NCI-H1092 (cell line): Measurements from ENCODE around the gene ADAM33.

ENCODE experiments used
- DNase-seq: peaks from one replicate; lab custom pipeline; 2025; lab: John Stamatoyannopoulos, UW

The ADAM33 gene, protein sequence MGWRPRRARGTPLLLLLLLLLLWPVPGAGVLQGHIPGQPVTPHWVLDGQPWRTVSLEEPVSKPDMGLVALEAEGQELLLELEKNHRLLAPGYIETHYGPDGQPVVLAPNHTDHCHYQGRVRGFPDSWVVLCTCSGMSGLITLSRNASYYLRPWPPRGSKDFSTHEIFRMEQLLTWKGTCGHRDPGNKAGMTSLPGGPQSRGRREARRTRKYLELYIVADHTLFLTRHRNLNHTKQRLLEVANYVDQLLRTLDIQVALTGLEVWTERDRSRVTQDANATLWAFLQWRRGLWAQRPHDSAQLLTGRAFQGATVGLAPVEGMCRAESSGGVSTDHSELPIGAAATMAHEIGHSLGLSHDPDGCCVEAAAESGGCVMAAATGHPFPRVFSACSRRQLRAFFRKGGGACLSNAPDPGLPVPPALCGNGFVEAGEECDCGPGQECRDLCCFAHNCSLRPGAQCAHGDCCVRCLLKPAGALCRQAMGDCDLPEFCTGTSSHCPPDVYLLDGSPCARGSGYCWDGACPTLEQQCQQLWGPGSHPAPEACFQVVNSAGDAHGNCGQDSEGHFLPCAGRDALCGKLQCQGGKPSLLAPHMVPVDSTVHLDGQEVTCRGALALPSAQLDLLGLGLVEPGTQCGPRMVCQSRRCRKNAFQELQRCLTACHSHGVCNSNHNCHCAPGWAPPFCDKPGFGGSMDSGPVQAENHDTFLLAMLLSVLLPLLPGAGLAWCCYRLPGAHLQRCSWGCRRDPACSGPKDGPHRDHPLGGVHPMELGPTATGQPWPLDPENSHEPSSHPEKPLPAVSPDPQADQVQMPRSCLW

DNA sequence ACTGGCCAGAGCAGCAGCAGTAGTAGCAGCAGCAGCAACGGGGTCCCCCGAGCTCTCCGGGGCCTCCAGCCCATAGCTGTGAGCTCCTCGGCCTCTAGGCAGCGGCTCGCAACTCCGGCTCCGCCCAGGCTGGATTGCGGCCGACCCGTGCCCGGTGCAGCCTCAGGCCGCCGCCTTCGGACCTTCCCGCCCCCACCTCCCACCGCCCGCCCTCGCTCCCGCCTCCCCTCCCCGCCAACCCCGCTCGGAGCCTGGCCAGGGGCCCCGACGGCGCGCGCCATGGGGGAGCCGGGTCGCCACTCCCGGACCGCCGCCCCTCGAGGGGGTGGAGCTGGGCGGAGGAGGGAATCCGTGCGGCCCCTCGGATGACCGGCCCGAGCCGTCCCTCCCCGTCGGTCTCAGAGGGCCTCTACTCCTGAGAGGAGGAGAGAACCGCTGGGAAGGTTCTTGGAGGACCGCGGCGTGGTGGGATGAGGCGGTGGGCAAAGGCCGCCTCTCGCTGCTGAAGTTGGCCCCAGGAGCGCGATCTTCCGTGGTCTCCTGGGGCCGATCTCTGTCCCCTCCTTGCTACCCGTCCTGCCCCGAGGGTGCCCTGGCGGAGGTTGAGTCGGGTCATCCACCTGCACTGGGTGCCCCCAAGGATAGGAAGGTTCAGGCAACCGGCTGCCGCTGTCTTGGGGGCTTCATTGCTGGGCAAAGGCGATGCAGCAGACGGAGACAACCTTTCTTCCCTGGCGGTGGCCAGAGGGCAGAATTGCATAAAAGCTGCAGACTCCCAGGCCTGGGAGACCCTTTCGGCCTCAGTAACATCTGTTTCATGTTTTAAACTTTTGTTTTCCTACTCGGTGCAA is at the start of gene ADAM33:
Gene ADAM33 (minus strand): TSS at position 80 of the 851 bp plus-strand sequence. CDS start 6 bp downstream, at position 74.
- DNase-seq: no peak

- no peak for DNase-seq
Measured at GRCh38 chr20:3730803-3731672, 49.2 kb upstream of the ADAM33 start.

DNA sequence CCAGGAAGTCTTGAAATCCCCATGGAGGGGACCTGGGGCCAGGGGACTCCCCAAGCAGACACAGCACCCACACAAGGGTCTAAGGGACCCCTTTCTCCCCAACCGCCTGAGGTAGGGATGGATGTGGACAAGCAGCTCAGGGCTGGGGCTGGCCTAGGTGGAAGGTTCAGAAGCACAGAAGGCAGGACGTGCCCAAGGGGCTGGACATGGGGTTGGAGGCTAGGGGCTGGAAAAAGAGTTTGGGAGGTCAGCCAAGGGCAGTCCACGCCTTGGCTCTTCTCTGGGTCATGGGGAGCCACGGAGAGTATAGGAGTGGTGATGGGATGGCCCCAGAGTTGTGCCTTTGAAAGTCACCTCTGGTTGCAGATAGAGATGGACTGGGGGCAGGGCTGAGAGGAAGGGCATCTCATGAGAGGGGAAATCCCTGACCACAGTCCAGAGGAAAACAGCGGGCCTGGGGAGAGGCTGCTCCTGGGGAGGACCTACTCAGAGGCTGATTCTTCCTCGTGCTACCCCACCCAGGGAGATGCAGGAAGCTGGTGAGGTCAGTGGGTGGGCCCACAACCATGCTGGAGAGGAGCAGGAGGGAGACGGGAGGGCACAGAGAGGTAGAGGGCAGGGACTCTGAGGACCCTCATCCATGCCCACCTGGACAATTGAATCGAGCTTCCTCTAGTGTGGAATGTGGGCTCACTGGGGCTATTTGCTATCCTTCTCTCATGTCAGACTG is 48.2 kb upstream of the ADAM33 start:
- DNase-seq: no peak

DNA sequence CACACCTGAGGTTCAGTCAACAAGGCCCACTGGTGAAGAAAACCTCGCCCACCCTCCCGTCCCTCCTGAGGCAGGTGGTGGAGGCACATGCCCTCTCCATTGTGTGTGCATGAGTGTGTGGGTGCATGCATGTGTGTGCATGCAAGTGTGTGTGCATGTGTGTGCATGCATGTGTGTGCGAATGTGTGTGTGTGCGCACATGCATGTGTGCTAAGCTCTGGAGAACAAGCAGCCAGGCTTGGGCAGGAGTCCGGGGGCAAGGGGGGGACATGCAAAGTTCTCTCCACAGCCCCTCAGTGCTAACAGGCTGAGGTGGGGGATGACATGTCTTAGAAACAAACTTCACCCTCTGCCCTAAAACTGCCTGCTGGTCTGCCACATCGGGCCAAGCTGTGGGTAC is 47.6 kb upstream of the ADAM33 start:
- no peak for DNase-seq

GRCh38 chr20:3728876-3729275 is 47.1 kb upstream of the ADAM33 start:
- no peak for DNase-seq

DNA sequence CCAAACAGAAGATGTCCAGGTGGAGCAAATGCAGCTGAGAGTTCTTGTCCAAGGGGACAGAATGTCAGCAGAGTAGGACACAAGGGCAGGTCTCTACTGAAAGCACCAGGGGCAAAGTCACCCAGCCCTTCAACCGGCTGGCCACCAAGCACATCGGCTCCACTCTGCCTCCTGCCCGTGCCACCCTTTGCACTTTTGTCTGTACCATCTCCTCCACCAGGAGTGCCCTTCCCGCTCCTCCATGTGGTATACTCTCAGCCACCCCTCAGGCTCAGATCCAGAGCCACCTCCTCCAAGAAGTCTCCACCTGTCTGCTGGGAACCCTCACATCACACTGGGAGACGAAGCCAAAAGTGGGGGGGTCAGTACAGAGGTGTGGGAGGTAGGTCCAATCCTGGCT is 46.5 kb upstream of the ADAM33 start:
- DNase-seq: no peak

DNA sequence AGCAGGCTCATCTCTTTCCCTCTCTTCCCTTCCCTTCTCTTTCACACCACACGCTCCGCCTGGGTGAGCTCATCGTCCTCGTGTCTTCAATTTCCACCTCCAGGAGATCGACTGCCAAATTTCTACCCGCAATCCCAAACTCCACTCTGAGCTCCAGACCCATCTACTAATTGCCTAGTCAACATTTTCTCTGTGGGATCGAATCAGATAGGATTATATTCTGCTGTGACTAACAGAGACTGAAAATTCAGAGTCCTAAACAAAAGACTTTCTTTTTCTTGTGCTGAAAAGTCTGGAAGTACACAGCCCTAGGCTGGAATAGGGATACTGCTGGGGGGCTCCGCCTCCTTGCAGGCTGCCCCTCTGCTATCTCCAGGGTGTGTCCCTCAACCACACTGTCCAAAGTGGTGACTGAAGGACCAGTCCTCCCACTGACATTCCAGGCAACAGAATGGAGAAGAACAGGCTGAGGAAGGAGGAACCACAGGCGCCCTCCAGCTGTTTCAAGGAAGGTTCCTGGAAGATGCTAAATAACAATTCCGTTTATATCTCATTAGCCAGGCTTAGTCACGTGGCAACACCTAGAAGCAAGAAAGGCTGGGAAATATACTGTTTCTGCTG is 45.7 kb upstream of the ADAM33 start:
- DNase-seq: no peak

DNA sequence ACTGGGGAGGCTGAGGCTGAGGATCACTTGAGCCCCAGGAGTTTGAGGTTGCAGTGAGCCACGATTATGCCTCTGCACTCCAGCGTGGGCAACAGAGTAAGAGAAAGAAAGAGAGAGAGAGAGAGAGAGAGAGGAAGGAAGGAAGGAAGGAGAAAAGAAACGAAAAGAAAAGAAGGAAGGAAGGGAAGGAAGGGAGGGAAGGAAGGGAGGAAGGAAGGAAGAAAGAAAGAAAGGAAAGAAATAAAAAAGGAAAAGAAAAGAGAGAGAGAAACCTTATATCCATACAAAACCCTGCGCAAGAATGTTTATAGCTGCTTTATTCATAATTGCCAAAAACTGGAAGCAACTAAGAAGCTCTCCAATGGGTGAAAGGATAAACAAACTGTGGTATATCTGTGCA is 42.5 kb upstream of the ADAM33 start:
- DNase-seq: no peak

DNA sequence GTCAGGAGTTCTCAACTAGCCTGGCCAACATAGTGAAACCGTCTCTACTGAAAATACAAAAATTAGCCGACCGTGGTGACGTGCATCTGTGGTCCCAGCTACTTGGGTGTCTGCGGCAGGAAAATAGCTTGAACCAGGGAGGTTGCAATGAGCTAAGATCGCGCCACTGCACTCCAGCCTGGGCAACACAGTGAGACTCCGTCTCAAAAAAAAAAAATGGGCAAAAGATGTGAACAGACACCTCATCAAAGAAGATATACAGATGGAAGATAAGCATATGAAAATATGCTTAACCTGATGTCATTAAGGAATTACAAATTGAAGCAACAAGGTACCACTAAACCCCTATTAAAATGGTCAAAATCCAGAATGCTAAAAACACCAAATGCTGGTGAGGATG is 41.5 kb upstream of the ADAM33 start:
- no peak for DNase-seq

DNA sequence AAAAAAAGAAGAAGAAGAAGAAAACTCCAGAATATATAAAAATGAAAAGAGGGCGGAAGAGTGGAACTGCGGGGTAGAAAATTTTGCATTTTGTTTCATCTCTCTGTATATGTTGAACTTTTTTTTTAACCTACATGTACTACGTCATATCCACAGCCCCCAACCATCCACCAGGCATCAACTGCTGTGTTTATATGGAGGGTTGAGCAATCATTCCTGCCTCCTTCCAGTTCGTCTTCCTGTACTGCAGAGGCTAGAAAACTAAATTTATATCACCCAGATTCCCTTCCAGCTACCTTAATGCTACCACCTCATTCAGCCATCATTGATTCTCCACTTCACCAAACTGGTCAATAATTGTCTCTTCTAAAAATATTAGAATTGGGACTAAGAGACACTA is 40.1 kb upstream of the ADAM33 start:
- no peak for DNase-seq

GRCh38 chr20:3720626-3721025 is 38.8 kb upstream of the ADAM33 start:
- DNase-seq: no peak

DNA sequence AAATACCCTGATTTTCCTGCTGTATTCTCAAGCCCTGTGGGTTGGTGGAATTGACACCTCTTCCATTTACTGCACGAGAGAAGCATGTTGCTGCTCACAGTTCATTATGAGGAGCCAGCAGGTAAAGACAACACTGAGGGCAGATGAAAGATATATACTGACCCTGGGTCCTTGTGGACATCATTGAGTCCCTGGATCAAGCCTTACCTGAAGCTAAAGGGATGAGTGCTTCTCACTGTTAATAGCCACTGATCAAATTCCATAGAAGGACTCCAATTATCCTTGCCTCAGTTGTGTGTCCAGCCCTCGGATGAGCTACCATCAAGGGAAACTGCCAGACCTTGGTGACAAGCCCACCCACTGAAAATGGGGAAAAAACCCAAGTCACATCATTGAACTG is 38.3 kb upstream of the ADAM33 start:
- no peak for DNase-seq

DNA sequence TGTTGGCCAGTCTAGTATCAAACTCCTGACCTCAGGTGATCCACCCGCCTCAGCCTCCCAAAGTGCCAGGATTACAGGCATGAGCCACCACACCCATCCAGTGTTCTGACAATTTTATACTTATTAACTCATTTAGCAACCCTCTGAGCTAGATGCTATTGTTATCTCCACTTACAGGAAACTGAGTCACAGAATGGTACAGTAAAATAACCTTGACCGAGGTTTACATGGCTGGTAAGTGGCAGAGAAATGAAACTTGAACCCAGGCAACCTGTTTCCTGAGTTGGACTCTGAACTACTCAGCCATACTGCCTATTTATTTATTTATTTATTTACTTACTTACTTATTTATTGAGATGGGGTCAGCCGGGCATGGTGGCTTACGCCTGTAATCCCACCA is 37.2 kb upstream of the ADAM33 start:
- no peak for DNase-seq

DNA sequence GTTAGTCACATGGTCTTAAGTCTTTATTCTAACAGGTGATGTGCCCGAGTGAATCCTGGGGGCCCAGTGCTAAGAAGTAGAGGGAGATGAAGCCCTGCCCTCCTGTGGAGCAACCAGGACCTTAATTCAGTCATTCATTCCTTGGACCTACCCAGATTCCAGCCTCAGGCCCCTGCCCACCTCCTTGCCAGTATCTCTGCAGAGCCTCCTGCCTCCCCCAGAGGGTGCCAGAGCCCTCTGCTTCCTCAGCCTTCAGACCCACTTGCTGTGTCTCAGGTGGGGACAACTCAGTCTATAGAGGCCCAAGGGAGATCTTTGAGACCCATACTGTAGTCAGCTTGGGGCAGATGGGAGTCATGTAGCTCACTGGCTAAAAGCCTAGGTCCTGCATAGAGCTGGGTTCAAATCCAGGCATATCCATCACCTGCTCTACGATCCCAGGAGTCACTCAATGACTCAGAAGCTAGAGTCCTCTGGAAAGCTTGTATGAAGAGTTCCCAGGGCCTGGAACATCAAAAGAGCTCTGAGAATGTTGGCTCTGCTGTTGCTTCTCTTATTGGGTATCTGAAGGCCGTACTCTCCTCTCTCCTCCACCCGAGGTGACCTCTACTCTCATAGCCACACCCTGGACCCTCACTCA is 34.5 kb upstream of the ADAM33 start:
- peak; percentile 16 for DNase-seq

DNA sequence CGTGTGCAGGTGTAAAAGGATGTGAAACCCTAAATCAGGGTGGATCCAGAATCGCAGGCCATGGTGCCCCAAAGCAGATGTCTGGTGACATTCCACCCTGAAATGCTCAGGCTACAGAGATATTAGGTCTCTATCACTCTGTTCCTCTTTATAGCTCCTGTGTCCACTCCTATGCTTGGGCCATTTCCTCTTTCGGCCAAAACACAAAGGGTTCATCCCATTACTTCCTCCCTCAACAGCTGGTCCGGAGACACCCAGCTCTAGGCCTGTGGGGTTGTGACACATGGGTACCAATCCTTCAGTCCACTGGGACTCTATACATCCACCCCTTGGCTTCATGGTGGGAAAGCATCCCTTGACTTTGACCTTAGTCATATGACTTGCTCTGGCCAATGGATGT is 32.3 kb upstream of the ADAM33 start:
- DNase-seq: no peak

DNA sequence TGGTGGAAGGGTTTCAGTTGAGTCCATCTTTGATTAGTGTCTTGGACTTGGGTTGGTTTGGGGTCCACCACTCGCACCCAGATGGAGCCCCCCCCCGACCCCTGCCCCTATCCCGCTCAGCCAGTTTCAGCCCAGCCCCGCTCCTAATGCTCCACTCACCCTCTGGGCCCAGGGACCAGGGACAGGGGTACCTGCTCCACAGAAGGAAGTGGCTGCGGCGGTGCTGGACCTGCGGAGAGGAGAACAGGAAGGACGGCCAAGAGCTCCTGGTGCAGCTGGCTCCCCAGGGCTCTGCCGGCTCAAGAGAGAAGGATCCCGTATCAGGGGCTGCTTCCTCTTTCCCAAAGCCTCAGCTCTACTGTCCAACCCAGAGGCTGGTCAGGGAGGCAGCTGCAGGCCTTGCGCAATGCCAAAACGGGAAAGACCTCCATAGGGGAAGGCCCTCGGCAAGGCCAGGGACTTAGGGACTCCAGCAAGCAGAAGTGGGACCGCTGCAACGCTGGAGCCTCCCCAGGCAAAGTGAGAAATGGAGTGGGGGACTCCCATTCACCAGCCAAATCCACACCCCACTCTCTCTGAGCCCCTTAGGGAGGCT is 30.6 kb upstream of the ADAM33 start, which contains the start of gene SIGLEC1:
Gene SIGLEC1 (minus strand): TSS at position 322 of the 595 bp plus-strand sequence. CDS start 5,472 bp downstream, outside the sequence.
- no peak for DNase-seq

DNA sequence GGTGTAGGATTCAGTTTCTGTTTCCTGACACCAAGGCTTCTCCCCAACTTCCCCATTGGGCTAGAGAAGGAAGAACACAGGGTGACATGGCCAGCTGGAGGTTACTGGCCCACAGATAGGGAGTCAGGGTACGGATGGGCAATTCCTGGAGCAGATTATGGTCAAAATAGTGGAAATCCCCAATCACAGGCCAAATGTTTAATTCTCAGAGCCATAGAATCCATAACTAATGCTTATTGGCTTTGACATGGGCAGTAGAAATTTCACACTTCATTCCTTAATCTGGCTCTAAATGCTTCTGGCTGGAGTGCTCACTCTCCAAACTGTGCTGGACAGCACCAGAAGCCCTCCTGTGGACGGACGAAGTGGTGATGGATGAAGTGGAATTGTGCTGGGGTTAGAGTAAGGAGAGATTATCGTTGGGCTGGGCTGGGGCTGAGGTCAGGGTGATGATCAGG is 29.7 kb upstream of the ADAM33 start:
- no peak for DNase-seq

- DNase-seq: peak; percentile 21
Measured at GRCh38 chr20:3710703-3711483, 29.1 kb upstream of the ADAM33 start.
